Measurements from ENCODE around the gene FARP1. TPM values are rescaled to one million over a fixed set of nuclear protein-coding genes. Genes with fewer than 3 reads are reported as not detected.

The FARP1 gene
- total and polyA plus RNA-seq, 2 of the 13 experiments (the other 11 are each of a cell fraction or from before 2014, with no cell fraction given), result 70.6 to 126 TPM

DNA sequence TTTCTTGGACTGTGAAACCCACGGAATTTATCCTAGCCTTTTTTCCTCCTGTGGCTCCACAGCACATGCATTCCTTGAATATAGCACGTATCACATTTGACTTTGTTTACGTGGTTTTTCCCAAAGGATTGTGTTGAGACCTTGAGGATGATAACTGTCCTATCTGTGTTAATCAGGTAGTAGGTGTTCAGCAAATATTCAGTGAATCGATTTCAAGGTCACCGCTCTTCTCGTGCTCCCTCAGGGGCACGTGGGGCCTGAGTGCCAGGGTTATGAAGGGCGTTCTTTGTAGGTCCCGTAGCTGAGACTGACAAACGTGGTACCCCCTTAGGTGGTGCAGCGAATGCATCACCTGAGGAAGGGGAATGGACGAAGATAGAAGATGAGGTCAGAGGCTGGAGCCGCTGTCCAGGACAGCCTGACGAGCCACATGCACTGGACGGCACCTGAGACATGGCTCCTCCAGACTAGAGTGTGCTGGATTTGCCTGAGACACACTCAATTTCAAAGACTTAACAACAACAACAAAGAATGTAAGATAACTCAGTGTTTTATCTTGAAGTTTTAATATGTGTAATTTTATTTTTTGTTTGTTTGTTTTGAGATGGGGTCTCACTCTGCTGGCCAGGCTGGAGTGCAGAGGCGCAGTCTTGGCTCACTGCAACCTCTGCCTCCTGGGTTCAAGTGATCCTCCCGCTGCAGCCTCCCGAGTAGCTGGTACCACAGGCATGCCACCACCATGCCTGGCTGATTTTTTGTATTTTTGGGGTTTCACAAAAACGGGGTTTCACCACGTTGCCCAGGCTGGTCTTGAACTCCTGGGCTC, 165.4 kb downstream of the FARP1 start (continued):
- no peak for TF ChIP-seq ZFAT (CRISPR knock-in tag; conservative IDR thresholded peaks at IDR 0.05)
- TF ChIP-seq ZNF451 (CRISPR knock-in tag; IDR thresholded peaks at IDR 0.05), result no peak
- TF ChIP-seq, protein P1, sequence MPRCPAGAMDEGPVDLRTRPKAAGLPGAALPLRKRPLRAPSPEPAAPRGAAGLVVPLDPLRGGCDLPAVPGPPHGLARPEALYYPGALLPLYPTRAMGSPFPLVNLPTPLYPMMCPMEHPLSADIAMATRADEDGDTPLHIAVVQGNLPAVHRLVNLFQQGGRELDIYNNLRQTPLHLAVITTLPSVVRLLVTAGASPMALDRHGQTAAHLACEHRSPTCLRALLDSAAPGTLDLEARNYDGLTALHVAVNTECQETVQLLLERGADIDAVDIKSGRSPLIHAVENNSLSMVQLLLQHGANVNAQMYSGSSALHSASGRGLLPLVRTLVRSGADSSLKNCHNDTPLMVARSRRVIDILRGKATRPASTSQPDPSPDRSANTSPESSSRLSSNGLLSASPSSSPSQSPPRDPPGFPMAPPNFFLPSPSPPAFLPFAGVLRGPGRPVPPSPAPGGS (CRISPR knock-in tag; IDR thresholded peaks at IDR 0.05), result no peak
- no peak for TF ChIP-seq ZNF652 (CRISPR knock-in tag; IDR thresholded peaks at IDR 0.05; ENCODE audit: borderline replicate concordance, low read depth)
- no peak for TF ChIP-seq ZNF431 (CRISPR knock-in tag; IDR thresholded peaks at IDR 0.05; ENCODE audit: borderline replicate concordance, low read depth)
- TF ChIP-seq, protein P2, sequence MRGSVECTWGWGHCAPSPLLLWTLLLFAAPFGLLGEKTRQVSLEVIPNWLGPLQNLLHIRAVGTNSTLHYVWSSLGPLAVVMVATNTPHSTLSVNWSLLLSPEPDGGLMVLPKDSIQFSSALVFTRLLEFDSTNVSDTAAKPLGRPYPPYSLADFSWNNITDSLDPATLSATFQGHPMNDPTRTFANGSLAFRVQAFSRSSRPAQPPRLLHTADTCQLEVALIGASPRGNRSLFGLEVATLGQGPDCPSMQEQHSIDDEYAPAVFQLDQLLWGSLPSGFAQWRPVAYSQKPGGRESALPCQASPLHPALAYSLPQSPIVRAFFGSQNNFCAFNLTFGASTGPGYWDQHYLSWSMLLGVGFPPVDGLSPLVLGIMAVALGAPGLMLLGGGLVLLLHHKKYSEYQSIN (CRISPR knock-in tag; IDR thresholded peaks at IDR 0.05; ENCODE audit: borderline replicate concordance), result no peak
- TF ChIP-seq, protein P3, sequence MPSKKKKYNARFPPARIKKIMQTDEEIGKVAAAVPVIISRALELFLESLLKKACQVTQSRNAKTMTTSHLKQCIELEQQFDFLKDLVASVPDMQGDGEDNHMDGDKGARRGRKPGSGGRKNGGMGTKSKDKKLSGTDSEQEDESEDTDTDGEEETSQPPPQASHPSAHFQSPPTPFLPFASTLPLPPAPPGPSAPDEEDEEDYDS (CRISPR knock-in tag; IDR thresholded peaks at IDR 0.05), result 0 out of 2 replicates have a peak, but pooled peaks have one; percentile 13
- TF ChIP-seq, protein P4, sequence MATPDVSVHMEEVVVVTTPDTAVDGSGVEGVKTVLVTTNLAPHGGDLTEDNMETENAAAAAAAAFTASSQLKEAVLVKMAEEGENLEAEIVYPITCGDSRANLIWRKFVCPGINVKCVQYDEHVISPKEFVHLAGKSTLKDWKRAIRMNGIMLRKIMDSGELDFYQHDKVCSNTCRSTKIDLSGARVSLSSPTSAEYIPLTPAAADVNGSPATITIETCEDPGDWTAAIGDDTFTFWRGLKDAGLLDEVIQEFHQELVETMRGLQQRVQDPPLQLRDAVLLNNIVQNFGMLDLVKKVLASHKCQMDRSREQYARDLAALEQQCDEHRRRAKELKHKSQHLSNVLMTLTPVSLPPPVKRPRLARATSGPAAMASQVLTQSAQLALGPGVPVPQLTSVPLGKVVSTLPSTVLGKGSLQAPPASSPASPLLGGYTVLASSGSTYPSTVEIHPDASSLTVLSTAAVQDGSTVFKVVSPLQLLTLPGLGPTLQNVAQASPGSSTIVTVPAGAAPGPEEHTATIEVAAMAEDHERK (CRISPR knock-in tag; IDR thresholded peaks at IDR 0.05; ENCODE audit: low read depth), result no peak
- TF ChIP-seq, protein P5, sequence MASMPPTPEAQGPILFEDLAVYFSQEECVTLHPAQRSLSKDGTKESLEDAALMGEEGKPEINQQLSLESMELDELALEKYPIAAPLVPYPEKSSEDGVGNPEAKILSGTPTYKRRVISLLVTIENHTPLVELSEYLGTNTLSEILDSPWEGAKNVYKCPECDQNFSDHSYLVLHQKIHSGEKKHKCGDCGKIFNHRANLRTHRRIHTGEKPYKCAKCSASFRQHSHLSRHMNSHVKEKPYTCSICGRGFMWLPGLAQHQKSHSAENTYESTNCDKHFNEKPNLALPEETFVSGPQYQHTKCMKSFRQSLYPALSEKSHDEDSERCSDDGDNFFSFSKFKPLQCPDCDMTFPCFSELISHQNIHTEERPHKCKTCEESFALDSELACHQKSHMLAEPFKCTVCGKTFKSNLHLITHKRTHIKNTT (CRISPR knock-in tag; IDR thresholded peaks at IDR 0.05), result no peak
- no peak for TF ChIP-seq ZEB1 (IDR thresholded peaks at IDR 0.05; ENCODE audit: insufficient replicate concordance, low read depth)
- TF ChIP-seq ZNF775 (CRISPR knock-in tag; IDR thresholded peaks at IDR 0.05; ENCODE audit: borderline replicate concordance), result no peak
- TF ChIP-seq U2AF2 (IDR thresholded peaks at IDR 0.05; ENCODE audit: low read depth, low read length), result no peak
- no peak for TF ChIP-seq ZNF552 (CRISPR knock-in tag; IDR thresholded peaks at IDR 0.05; ENCODE audit: borderline replicate concordance)
- TF ChIP-seq ZBTB38 (CRISPR knock-in tag; IDR thresholded peaks at IDR 0.05), result peak; percentile 86
- peak; percentile 92 for TF ChIP-seq GATAD2A (CRISPR knock-in tag; IDR thresholded peaks at IDR 0.05)
- no peak for TF ChIP-seq PCBP2 (optimal IDR thresholded peaks at IDR 0.05; ENCODE audit: low read depth, low read length, poor library complexity, severe bottlenecking)
- TF ChIP-seq RXRA (CRISPR knock-in tag; IDR thresholded peaks at IDR 0.05), result peak; percentile 61; the same call in 1 of the 2 replicates
- TF ChIP-seq CAMTA2 (CRISPR knock-in tag; IDR thresholded peaks at IDR 0.05; ENCODE audit: borderline replicate concordance), result no peak
- TF ChIP-seq ZNF781 (CRISPR knock-in tag; IDR thresholded peaks at IDR 0.05; ENCODE audit: borderline replicate concordance, not compliant biosample characterization), result no peak
- no peak for TF ChIP-seq XBP1 (CRISPR knock-in tag; IDR thresholded peaks at IDR 0.05)
- TF ChIP-seq, protein P6, sequence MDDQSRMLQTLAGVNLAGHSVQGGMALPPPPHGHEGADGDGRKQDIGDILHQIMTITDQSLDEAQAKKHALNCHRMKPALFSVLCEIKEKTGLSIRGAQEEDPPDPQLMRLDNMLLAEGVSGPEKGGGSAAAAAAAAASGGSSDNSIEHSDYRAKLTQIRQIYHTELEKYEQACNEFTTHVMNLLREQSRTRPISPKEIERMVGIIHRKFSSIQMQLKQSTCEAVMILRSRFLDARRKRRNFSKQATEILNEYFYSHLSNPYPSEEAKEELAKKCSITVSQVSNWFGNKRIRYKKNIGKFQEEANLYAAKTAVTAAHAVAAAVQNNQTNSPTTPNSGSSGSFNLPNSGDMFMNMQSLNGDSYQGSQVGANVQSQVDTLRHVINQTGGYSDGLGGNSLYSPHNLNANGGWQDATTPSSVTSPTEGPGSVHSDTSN (CRISPR knock-in tag; IDR thresholded peaks at IDR 0.05; ENCODE audit: borderline replicate concordance), result no peak
- TF ChIP-seq, protein P7, sequence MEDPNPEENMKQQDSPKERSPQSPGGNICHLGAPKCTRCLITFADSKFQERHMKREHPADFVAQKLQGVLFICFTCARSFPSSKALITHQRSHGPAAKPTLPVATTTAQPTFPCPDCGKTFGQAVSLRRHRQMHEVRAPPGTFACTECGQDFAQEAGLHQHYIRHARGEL (CRISPR knock-in tag; IDR thresholded peaks at IDR 0.05), result no peak

All from HepG2 (cell line).